ENCODE results near the gene HPSE2. TPM values are rescaled to one million over a fixed set of nuclear protein-coding genes. Genes with fewer than 3 reads are reported as not detected.

Gene HPSE2
- total and polyA plus RNA-seq, 4 donors: 0.05 TPM; not detected in 3

GRCh38 chr10:98957801-98958200, 277.9 kb downstream of the HPSE2 start:
- Histone ChIP-seq H3K4me3 (ENCODE audit: low read depth in 1 of 3, low read length in 3 of 3) (no peak overlapping the region), H3K27ac (ENCODE audit: low read depth in 1 of 2, low read length in 2 of 2) (no peak overlapping the region), H3K36me3 (ENCODE audit: control insufficient read depth in 4 of 4, insufficient read depth in 3 of 4, low read depth in 1 of 4, low read length in 3 of 4) (no peaks in the 10 kb centered on the region), H3K4me1 (ENCODE audit: control insufficient read depth in 4 of 4, insufficient read depth in 4 of 4, low read length in 3 of 4) (no peaks in the 10 kb centered on the region), H3K27me3 (ENCODE audit: control insufficient read depth in 4 of 4, insufficient read depth in 4 of 4, low read length in 3 of 4) (peaks cover 0 to 3% (median under 1%) of the 10 kb centered on the region in 4 donors), H3K9ac (ENCODE audit: low read depth in 1 of 2, low read length in 2 of 2) (no peak overlapping the region), H3K9me3 (ENCODE audit: control insufficient read depth in 4 of 4, low read length in 3 of 4) (no peaks in the 10 kb centered on the region)
- TF ChIP-seq FOXA2 (IDR thresholded peaks at IDR 0.05): no peak
- no peak for TF ChIP-seq TAF1 (conservative IDR thresholded peaks at IDR 0.05)
- TF ChIP-seq ZBTB33 (IDR thresholded peaks at IDR 0.05): no peak
- TF ChIP-seq FOXA1 (IDR thresholded peaks at IDR 0.05): no peak
- no peak for TF ChIP-seq GABPA (IDR thresholded peaks at IDR 0.05 in 1 of 2, conservative IDR thresholded peaks at IDR 0.05 in 1 of 2)
- no peak for TF ChIP-seq RAD21 (IDR thresholded peaks at IDR 0.05)
- no peak for TF ChIP-seq RXRA (IDR thresholded peaks at IDR 0.05)
- no peak for TF ChIP-seq HNF4G (IDR thresholded peaks at IDR 0.05)
- TF ChIP-seq REST (IDR thresholded peaks at IDR 0.05): no peak
- 62% methylated on average over 3 of the region's 3 CpGs for WGBS
- no peak for DNase-seq (ENCODE audit: low spot score)

GRCh38 chr10:98956576-98957260, 278.9 kb downstream of the HPSE2 start:
- Histone ChIP-seq H3K9me3 (ENCODE audit: control insufficient read depth in 4 of 4, low read length in 3 of 4) (no peaks in the 10 kb centered on the region), H3K27ac (ENCODE audit: low read depth in 1 of 2, low read length in 2 of 2) (no peak overlapping the region), H3K9ac (ENCODE audit: low read depth in 1 of 2, low read length in 2 of 2) (no peak overlapping the region), H3K4me1 (ENCODE audit: control insufficient read depth in 4 of 4, insufficient read depth in 4 of 4, low read length in 3 of 4) (no peaks in the 10 kb centered on the region), H3K27me3 (ENCODE audit: control insufficient read depth in 4 of 4, insufficient read depth in 4 of 4, low read length in 3 of 4) (peaks cover 0 to 3% (median under 1%) of the 10 kb centered on the region in 4 donors), H3K36me3 (ENCODE audit: control insufficient read depth in 4 of 4, insufficient read depth in 3 of 4, low read depth in 1 of 4, low read length in 3 of 4) (no peaks in the 10 kb centered on the region), H3K4me3 (ENCODE audit: low read depth in 1 of 3, low read length in 3 of 3) (no peak overlapping the region)
- DNase-seq (ENCODE audit: low spot score): no peak
- WGBS: 70% methylated on average over 4 of the region's 4 CpGs
- TF ChIP-seq RXRA (IDR thresholded peaks at IDR 0.05) (no peak), YY1 (IDR thresholded peaks at IDR 0.05) (no peak), MAX (IDR thresholded peaks at IDR 0.05) (no peak), ZBTB33 (IDR thresholded peaks at IDR 0.05) (no peak), EGR1 (IDR thresholded peaks at IDR 0.05; ENCODE audit: low read depth in 2 of 2) (no peak), RAD21 (IDR thresholded peaks at IDR 0.05) (no peak), GABPA (IDR thresholded peaks at IDR 0.05 in 1 of 2, conservative IDR thresholded peaks at IDR 0.05 in 1 of 2) (no peak)
